Type B pancreatic cell (in vitro differentiated cells): ENCODE data around the gene CDK5. TPM values are rescaled to one million over a fixed set of nuclear protein-coding genes. Genes with fewer than 3 reads are reported as not detected.

ENCODE experiments used
- DNase-seq: peaks from one replicate; pipeline ENCODE4 v3.0.0; 2021; ENCODE audit warnings: mixed read lengths; ENCODE audit not compliant: unreplicated experiment; ENCODE audit errors: extremely low spot score
- H3K27ac Mint-ChIP-seq: 2 replicates; pipeline ENCODE4 v1.8.0; 2021; ENCODE audit warnings: mild to moderate bottlenecking, mixed read lengths
- H3K27me3 Mint-ChIP-seq: 2 replicates; pipeline ENCODE4 v1.8.0; 2021; ENCODE audit warnings: mixed read lengths
- H3K36me3 Mint-ChIP-seq: 2 replicates; pipeline ENCODE4 v1.8.0; 2021; ENCODE audit warnings: mixed read lengths
- H3K4me1 Mint-ChIP-seq: one replicate; pipeline ENCODE4 v1.8.0; 2021; ENCODE audit warnings: mixed read lengths; ENCODE audit not compliant: unreplicated experiment
- H3K4me3 Mint-ChIP-seq: 2 replicates; pipeline ENCODE4 v1.8.0; 2021; ENCODE audit warnings: mild to moderate bottlenecking, mixed read lengths
- H3K9me3 Mint-ChIP-seq: 2 replicates; pipeline ENCODE4 v1.8.0; 2021; ENCODE audit warnings: mixed read lengths
- total RNA-seq: library from RNA; stranded (reverse); gene quantifications from 2 replicates; pipeline ENCODE4 v1.2.1, GENCODE V29; 2021; ENCODE audit warnings: low replicate concordance
- TF ChIP-seq, protein P1 (sequence below): fragments of 200-600 bp; sonication (generic); conservative IDR thresholded peaks from 2 replicates; pipeline ENCODE4 v1.5.0; 2021; ENCODE audit warnings: antibody characterized with exemption, mild to moderate bottlenecking

Gene CDK5
- total RNA-seq, 1 donor from 2014 or later, result 20.5 TPM

GRCh38 chr7:151008511-151009323, 49.0 kb downstream of the CDK5 start:
- DNase-seq, result no peak
- Mint-ChIP-seq H3K9me3 (no peaks in the 10 kb centered on the region), H3K27me3 (peaks cover 33% of the 10 kb centered on the region), H3K4me3 (peak overlapping the region; percentile 31), H3K4me1 (peaks cover 32% of the 10 kb centered on the region), H3K36me3 (no peaks in the 10 kb centered on the region), H3K27ac (no peak overlapping the region)
- TF ChIP-seq, protein P1, sequence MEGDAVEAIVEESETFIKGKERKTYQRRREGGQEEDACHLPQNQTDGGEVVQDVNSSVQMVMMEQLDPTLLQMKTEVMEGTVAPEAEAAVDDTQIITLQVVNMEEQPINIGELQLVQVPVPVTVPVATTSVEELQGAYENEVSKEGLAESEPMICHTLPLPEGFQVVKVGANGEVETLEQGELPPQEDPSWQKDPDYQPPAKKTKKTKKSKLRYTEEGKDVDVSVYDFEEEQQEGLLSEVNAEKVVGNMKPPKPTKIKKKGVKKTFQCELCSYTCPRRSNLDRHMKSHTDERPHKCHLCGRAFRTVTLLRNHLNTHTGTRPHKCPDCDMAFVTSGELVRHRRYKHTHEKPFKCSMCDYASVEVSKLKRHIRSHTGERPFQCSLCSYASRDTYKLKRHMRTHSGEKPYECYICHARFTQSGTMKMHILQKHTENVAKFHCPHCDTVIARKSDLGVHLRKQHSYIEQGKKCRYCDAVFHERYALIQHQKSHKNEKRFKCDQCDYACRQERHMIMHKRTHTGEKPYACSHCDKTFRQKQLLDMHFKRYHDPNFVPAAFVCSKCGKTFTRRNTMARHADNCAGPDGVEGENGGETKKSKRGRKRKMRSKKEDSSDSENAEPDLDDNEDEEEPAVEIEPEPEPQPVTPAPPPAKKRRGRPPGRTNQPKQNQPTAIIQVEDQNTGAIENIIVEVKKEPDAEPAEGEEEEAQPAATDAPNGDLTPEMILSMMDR, result peak; percentile 79

GRCh38 chr7:151008143-151008510, 49.6 kb downstream of the CDK5 start:
- DNase-seq, result no peak
- H3K27ac Mint-ChIP-seq, result no peak overlapping the region
- H3K9me3 Mint-ChIP-seq, result no peaks in the 10 kb centered on the region
- TF ChIP-seq, protein P1, result no peak
- H3K4me3 Mint-ChIP-seq, result no peak overlapping the region
- peaks cover 32% of the 10 kb centered on the region for H3K4me1 Mint-ChIP-seq
- no peaks in the 10 kb centered on the region for H3K36me3 Mint-ChIP-seq
- peaks cover 36% of the 10 kb centered on the region for H3K27me3 Mint-ChIP-seq

GRCh38 chr7:151007469-151007898, 50.2 kb downstream of the CDK5 start:
- no peak overlapping the region for H3K4me3 Mint-ChIP-seq
- peaks cover 28% of the 10 kb centered on the region for H3K4me1 Mint-ChIP-seq
- no peak for DNase-seq
- H3K27ac Mint-ChIP-seq, result no peak overlapping the region
- TF ChIP-seq, protein P1, result no peak
- no peaks in the 10 kb centered on the region for H3K36me3 Mint-ChIP-seq
- H3K27me3 Mint-ChIP-seq, result peaks cover 32% of the 10 kb centered on the region
- no peaks in the 10 kb centered on the region for H3K9me3 Mint-ChIP-seq

- no peak for DNase-seq
- TF ChIP-seq, protein P1, result no peak
- Mint-ChIP-seq H3K4me3 (no peak overlapping the region), H3K27me3 (peaks cover 24% of the 10 kb centered on the region), H3K27ac (no peak overlapping the region), H3K9me3 (no peaks in the 10 kb centered on the region), H3K36me3 (no peaks in the 10 kb centered on the region), H3K4me1 (peaks cover 20% of the 10 kb centered on the region)
Observed at GRCh38 chr7:151006590-151007300, 51.0 kb downstream of the CDK5 start.

DNA sequence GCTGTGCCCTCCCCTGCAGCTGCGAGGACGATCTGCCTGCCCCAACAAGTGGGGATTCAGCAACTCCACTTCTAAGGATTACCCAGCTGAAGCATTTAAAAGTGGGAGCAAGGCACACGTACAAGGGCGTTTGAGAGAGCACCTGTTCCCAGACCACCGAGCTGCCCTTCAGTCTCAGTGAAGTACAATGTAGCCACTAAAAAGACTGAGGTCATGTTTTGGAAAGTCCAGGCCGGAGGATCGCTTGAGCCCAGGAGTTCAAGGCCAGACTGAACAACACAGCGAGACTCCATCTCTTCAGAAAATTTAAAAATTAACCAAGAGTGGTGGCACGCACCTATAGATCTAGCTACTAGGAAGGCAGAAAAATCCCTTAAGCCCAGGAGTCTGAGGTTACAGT, 52.1 kb downstream of the CDK5 start:
- Mint-ChIP-seq H3K27me3 (peaks cover 18% of the 10 kb centered on the region), H3K36me3 (no peaks in the 10 kb centered on the region), H3K9me3 (no peaks in the 10 kb centered on the region), H3K4me3 (no peak overlapping the region), H3K27ac (no peak overlapping the region), H3K4me1 (peaks cover 13% of the 10 kb centered on the region)
- TF ChIP-seq, protein P1, result no peak
- DNase-seq, result no peak

Other genes with a start within 250 kb of the CDK5 start
- 21.4 and 26.2 TPM in 2 replicates for gene AOC1, start 205.4 kb downstream of the CDK5 start, total RNA-seq
- 8.0 and 10.0 TPM in 2 replicates for gene KCNH2, start 79.6 kb downstream of the CDK5 start, total RNA-seq
- 0.21 and 1.7 TPM in 2 replicates for gene NOS3, start 66.9 kb downstream of the CDK5 start, total RNA-seq
- 33.8 and 53.2 TPM in 2 replicates for gene ATG9B, start 33.4 kb downstream of the CDK5 start, total RNA-seq
- 32.7 and 45.5 TPM in 2 replicates for gene ABCB8, start 29.4 kb downstream of the CDK5 start, total RNA-seq
- 2.2 and 4.4 TPM in 2 replicates for gene ASIC3, start 9.4 kb downstream of the CDK5 start, total RNA-seq
- 144 and 150 TPM in 2 replicates for gene SLC4A2, start 1.7 kb upstream of the CDK5 start, total RNA-seq
- 100 and 118 TPM in 2 replicates for gene FASTK, start 22.9 kb upstream of the CDK5 start, total RNA-seq
- 37.9 and 41.7 TPM in 2 replicates for gene TMUB1, start 25.6 kb upstream of the CDK5 start, total RNA-seq
- gene AGAP3, start 28.6 kb upstream of the CDK5 start, total RNA-seq, result 95.9 and 114 TPM in 2 replicates
- gene GBX1, start 109.8 kb upstream of the CDK5 start, total RNA-seq, result 0.26 and 0.41 TPM in 2 replicates
- gene ASB10, start 129.4 kb upstream of the CDK5 start, total RNA-seq, result not detected in 2 replicates
- gene H2BK1, start 152.6 kb upstream of the CDK5 start, total RNA-seq, result not detected in 2 replicates
- 35.9 and 46.5 TPM in 2 replicates for gene ABCF2, start 169.3 kb upstream of the CDK5 start, total RNA-seq
- gene CHPF2, start 174.6 kb upstream of the CDK5 start, total RNA-seq, result 44.4 and 54.7 TPM in 2 replicates
- gene SMARCD3, start 190.8 kb upstream of the CDK5 start, total RNA-seq, result 20.0 and 58.4 TPM in 2 replicates